NCI-H2227 (cell line): ENCODE data around the gene ZNF423.
"Not testable (repeated sequence)": the region's sequence is repeated elsewhere in the genome, so short reads cannot be mapped to it uniquely, and the experiment has no call there.

Source experiments
- DNase-seq: peaks from one replicate; lab custom pipeline; 2025; ENCODE audit not compliant: unreplicated experiment; lab: John Stamatoyannopoulos, UW

The ZNF423 gene

GRCh38 chr16:49855822-49856671 is at the start of gene ZNF423:
Gene ZNF423 (minus strand): TSS chr16:49856112. CDS start chr16:49855774, 338 bp downstream.
- peak; percentile 38 for DNase-seq

- no peak for DNase-seq
Observed at GRCh38 chr16:49904348-49905062, 48.6 kb upstream of the ZNF423 start.

GRCh38 chr16:49902908-49903307 is 47.0 kb upstream of the ZNF423 start:
- no peak for DNase-seq

- DNase-seq = no peak
Observed at GRCh38 chr16:49901711-49902110, 45.8 kb upstream of the ZNF423 start.

- no peak for DNase-seq
Observed at GRCh38 chr16:49900875-49901274, 45.0 kb upstream of the ZNF423 start.

- no peak for DNase-seq
Observed at GRCh38 chr16:49899991-49900695, 44.2 kb upstream of the ZNF423 start.

GRCh38 chr16:49896447-49896964 is 40.6 kb upstream of the ZNF423 start:
- DNase-seq = no peak

GRCh38 chr16:49890876-49891275 is 35.0 kb upstream of the ZNF423 start:
- no peak for DNase-seq

GRCh38 chr16:49889725-49890397 is 33.9 kb upstream of the ZNF423 start:
- DNase-seq = no peak

- DNase-seq = no peak
Observed at GRCh38 chr16:49886554-49887094, 30.7 kb upstream of the ZNF423 start.

GRCh38 chr16:49884033-49885015 is 28.4 kb upstream of the ZNF423 start:
- DNase-seq = no peak

GRCh38 chr16:49883076-49884014 is 27.4 kb upstream of the ZNF423 start:
- no peak for DNase-seq

- DNase-seq = no peak
Observed at GRCh38 chr16:49881890-49882289, 26.0 kb upstream of the ZNF423 start.

- DNase-seq = not testable (repeated sequence)
Observed at GRCh38 chr16:49878540-49878939, 22.6 kb upstream of the ZNF423 start.

- DNase-seq = no peak
Observed at GRCh38 chr16:49876716-49877129, 20.8 kb upstream of the ZNF423 start.

- no peak for DNase-seq
Observed at GRCh38 chr16:49875806-49876715, 20.1 kb upstream of the ZNF423 start.

GRCh38 chr16:49874613-49875237 is 18.8 kb upstream of the ZNF423 start:
- DNase-seq = no peak
